Fibroblast of lung (primary cell): ENCODE results near the gene SLC2A4RG. TPM values are rescaled to one million over a fixed set of nuclear protein-coding genes. Genes with fewer than 3 reads are reported as not detected.

ENCODE experiments used
- DNase-seq, 2 donors: peaks; one replicate each; pipeline versions ENCODE4 v3.0.0 to v3.0.0-alpha.2; 2010; ENCODE audit warnings: low read depth in 2 of 2
- H2AFZ ChIP-seq: 2 replicates; pipeline ENCODE4 v1.5.1; 2012; ENCODE audit warnings: low read length, control low read depth, inconsistent platforms
- H3K27ac ChIP-seq: 2 replicates; pipeline ENCODE4 v1.5.1; 2011; ENCODE audit warnings: low read length, control low read depth; ENCODE audit not compliant: insufficient read depth
- H3K27me3 ChIP-seq: 2 replicates; pipeline ENCODE4 v1.5.1; 2011; ENCODE audit warnings: mild to moderate bottlenecking, low read length; ENCODE audit not compliant: control insufficient read depth, insufficient read depth
- H3K36me3 ChIP-seq: 2 replicates; pipeline ENCODE4 v1.5.1; 2011; ENCODE audit warnings: low read length; ENCODE audit not compliant: control insufficient read depth, insufficient read depth
- H3K4me1 ChIP-seq: 2 replicates; pipeline ENCODE4 v1.5.1; 2011; ENCODE audit warnings: low read length; ENCODE audit not compliant: control insufficient read depth, insufficient read depth; ENCODE audit errors: extremely low read depth
- H3K4me2 ChIP-seq: 2 replicates; pipeline ENCODE4 v1.5.1; 2011; ENCODE audit warnings: low read length, control low read depth; ENCODE audit not compliant: insufficient read depth; ENCODE audit errors: extremely low read depth
- H3K4me3 ChIP-seq, 4 experiments: fragments of 200-600 bp in 1 of 4; sonication (generic) in 1 of 4; replicated peaks in 1 of 4; 2 replicates each; pipeline ENCODE4 v1.5.1; 2011 to 2016; ENCODE audit warnings: low read length in 4 of 4, low read depth in 3 of 4, mild to moderate bottlenecking in 3 of 4, control low read depth in 2 of 4, inconsistent platforms in 1 of 4, mixed read lengths in 1 of 4; ENCODE audit not compliant: insufficient read depth in 1 of 4; ENCODE audit errors: control extremely low read depth in 1 of 4
- H3K79me2 ChIP-seq: 2 replicates; pipeline ENCODE4 v1.5.1; 2012; ENCODE audit warnings: mild to moderate bottlenecking, low read length, inconsistent platforms; ENCODE audit not compliant: control insufficient read depth, insufficient read depth
- H3K9ac ChIP-seq: 2 replicates; pipeline ENCODE4 v1.5.1; 2011; ENCODE audit warnings: mild to moderate bottlenecking, low read length, control low read depth; ENCODE audit not compliant: insufficient read depth
- H3K9me3 ChIP-seq: 2 replicates; pipeline ENCODE4 v1.5.1; 2012; ENCODE audit warnings: low read depth, low read length; ENCODE audit not compliant: control insufficient read depth, insufficient read depth
- H4K20me1 ChIP-seq: 2 replicates; pipeline ENCODE4 v1.5.1; 2011; ENCODE audit warnings: low read length; ENCODE audit not compliant: control insufficient read depth, insufficient read depth; ENCODE audit errors: extremely low read depth
- EZH2 ChIP-seq: IDR thresholded peaks from 2 replicates; pipeline ENCODE4 v1.5.1; 2012; ENCODE audit warnings: low read length, control low read depth, mild to moderate bottlenecking; ENCODE audit errors: missing control alignments
- polyA plus RNA-seq, 2 donors: library from polyadenylated mRNA; depleted of rRNA in 1 of 2; stranded (reverse) in 1 of 2; unstranded in 1 of 2; fragments of >200 nt; gene quantifications; 2 replicates each; pipeline ENCODE4 v1.2.1, GENCODE V29; 2011 to 2012; ENCODE audit warnings: missing spikeins in 1 of 2
- total RNA-seq: library from RNA; depleted of rRNA; stranded (reverse); fragments of >200 nt; gene quantifications from 2 replicates; pipeline ENCODE4 v1.2.1, GENCODE V29; 2014
- TF ChIP-seq, protein P1 (sequence below), 2 donors: IDR thresholded peaks in 1 of 2; conservative IDR thresholded peaks in 1 of 2; 1 replicate in 1 of 2; 2 replicates in 1 of 2; pipeline ENCODE4 v1.5.1; 2011 to 2012; ENCODE audit warnings: low read length in 2 of 2, control low read depth in 1 of 2, inconsistent platforms in 1 of 2, low read depth in 1 of 2, mild to moderate bottlenecking in 1 of 2

SLC2A4RG gene
- total and polyA plus RNA-seq, 2 donors (not counting 1 experiment from before 2014, with no cell fraction given), result 17.5 to 30.6 TPM

DNA sequence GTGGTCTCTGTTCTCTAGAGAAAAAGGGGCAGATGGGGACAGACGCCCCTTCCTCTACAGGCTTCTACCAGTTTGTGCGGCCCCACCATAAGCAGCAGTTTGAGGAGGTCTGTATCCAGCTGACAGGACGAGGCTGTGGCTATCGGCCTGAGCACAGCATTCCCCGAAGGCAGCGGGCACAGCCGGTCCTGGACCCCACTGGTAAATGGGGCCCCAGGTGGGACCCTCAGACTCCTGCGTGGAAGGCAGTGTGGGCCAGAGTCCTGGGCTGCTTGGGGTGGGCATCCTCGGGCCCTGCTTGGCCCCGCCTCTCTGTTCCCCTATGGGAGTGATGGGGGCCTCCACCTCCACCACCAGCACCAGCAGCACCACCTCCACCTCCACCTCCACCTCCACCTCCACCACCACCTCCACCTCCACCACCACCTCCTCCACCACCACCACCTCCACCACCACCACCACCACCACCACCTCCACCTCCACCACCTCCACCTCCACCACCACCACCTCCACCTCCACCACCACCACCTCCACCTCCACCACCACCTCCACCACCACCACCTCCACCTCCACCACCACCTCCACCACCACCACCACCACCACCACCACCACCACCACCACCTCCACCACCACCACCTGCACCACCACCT lies 46.4 kb upstream of the SLC2A4RG start:
- Histone ChIP-seq H3K4me3 (no peak overlapping the region), H3K9ac (no peak overlapping the region), H3K79me2 (peaks cover 3% of the 10 kb centered on the region), H3K9me3 (no peaks in the 10 kb centered on the region), H2AFZ (no peak overlapping the region), H3K36me3 (peaks cover 37% of the 10 kb centered on the region), H3K27ac (no peak overlapping the region), H3K27me3 (no peaks in the 10 kb centered on the region), H3K4me1 (peaks cover 14% of the 10 kb centered on the region), H4K20me1 (no peaks in the 10 kb centered on the region), H3K4me2 (no peak overlapping the region)
- DNase-seq, result no peak
- TF ChIP-seq, protein P1, sequence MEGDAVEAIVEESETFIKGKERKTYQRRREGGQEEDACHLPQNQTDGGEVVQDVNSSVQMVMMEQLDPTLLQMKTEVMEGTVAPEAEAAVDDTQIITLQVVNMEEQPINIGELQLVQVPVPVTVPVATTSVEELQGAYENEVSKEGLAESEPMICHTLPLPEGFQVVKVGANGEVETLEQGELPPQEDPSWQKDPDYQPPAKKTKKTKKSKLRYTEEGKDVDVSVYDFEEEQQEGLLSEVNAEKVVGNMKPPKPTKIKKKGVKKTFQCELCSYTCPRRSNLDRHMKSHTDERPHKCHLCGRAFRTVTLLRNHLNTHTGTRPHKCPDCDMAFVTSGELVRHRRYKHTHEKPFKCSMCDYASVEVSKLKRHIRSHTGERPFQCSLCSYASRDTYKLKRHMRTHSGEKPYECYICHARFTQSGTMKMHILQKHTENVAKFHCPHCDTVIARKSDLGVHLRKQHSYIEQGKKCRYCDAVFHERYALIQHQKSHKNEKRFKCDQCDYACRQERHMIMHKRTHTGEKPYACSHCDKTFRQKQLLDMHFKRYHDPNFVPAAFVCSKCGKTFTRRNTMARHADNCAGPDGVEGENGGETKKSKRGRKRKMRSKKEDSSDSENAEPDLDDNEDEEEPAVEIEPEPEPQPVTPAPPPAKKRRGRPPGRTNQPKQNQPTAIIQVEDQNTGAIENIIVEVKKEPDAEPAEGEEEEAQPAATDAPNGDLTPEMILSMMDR (conservative IDR thresholded peaks at IDR 0.05 in 1 of 2, IDR thresholded peaks at IDR 0.05 in 1 of 2; ENCODE audit: low read depth in 1 of 2, low read length in 2 of 2), result no peak
- no peak for TF ChIP-seq EZH2

DNA sequence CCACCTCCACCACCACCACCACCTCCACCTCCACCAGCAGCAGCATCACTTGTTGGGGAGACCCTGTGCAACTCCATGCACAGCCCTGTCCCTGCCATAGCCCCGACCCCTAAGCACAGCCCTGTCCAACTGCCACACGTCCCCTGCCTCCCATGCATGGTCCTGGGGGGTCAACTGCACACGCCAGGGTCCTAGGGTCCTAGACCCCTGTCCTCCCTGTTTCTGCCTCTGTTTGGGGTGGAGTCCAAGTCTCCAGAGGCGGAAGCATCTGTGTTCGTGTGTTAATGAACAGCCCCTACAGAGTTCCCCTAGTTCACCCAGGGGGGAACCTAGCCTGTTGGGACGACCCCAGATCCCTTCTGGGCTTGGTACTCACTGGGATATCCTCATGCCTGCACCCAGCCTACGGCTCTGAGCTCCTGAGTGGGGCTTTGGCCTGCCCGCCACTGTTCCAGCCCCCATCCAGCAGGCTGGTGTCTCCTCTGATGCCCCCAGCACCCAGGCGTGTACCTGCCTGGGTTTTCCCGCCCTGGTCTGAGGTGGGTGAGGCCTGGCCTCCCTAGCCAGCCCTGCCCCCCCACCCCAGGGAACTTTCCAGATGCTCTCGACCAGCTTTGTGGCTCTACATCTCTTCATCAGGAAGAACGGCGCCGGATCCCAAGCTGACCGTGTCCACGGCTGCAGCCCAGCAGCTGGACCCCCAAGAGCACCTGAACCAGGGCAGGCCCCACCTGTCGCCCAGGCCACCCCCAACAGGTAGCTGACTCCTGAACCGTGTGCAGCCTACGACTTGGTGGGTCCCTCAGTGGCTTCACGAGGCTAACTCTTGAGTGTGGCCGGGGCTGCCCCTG lies 45.6 kb upstream of the SLC2A4RG start:
- TF ChIP-seq, protein P1 (conservative IDR thresholded peaks at IDR 0.05 in 1 of 2, IDR thresholded peaks at IDR 0.05 in 1 of 2; ENCODE audit: low read depth in 1 of 2, low read length in 2 of 2), result no peak
- no peak for TF ChIP-seq EZH2
- H3K9ac ChIP-seq, result no peak overlapping the region
- peaks cover 19% of the 10 kb centered on the region for H3K4me1 ChIP-seq
- no peak overlapping the region for H2AFZ ChIP-seq
- H3K79me2 ChIP-seq, result peaks cover 3% of the 10 kb centered on the region
- H3K4me2 ChIP-seq, result no peak overlapping the region
- H3K36me3 ChIP-seq, result peaks cover 31% of the 10 kb centered on the region
- no peak overlapping the region for H3K4me3 ChIP-seq
- no peak for DNase-seq
- H4K20me1 ChIP-seq, result no peaks in the 10 kb centered on the region
- no peaks in the 10 kb centered on the region for H3K9me3 ChIP-seq
- H3K27me3 ChIP-seq, result no peaks in the 10 kb centered on the region
- no peak overlapping the region for H3K27ac ChIP-seq

DNA sequence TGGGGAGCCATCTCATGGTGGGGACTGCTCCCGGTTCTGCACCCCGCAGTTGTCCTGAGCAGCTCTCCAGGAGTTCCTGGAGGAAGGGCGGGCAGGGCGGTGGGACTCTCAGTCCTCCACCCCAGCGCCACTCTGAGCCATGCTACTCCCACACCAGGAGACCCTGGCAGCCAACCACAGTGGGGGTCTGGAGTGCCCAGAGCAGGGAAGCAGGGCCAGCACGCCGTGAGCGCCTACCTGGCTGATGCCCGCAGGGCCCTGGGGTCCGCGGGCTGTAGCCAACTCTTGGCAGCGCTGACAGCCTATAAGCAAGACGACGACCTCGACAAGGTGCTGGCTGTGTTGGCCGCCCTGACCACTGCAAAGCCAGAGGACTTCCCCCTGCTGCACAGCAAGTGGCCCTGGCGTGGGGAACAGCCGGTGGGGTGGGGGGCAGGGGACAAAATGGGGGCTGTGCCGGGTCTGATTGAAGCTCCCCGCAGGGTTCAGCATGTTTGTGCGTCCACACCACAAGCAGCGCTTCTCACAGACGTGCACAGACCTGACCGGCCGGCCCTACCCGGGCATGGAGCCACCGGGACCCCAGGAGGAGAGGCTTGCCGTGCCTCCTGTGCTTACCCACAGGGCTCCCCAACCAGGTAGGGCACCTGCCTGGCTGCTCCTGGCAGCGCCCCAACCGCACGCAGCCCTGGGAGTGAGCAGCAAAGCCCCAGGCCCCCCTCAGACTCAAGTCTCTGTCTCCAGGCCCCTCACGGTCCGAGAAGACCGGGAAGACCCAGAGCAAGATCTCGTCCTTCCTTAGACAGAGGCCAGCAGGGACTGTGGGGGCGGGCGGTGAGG lies 44.8 kb upstream of the SLC2A4RG start:
- no peak overlapping the region for H3K27ac ChIP-seq
- no peak overlapping the region for H3K4me3 ChIP-seq
- TF ChIP-seq, protein P1 (conservative IDR thresholded peaks at IDR 0.05 in 1 of 2, IDR thresholded peaks at IDR 0.05 in 1 of 2; ENCODE audit: low read depth in 1 of 2, low read length in 2 of 2), result no peak
- no peak for TF ChIP-seq EZH2
- H3K79me2 ChIP-seq, result peaks cover 3% of the 10 kb centered on the region
- H3K9ac ChIP-seq, result no peak overlapping the region
- no peaks in the 10 kb centered on the region for H4K20me1 ChIP-seq
- peaks cover 27% of the 10 kb centered on the region for H3K36me3 ChIP-seq
- no peaks in the 10 kb centered on the region for H3K27me3 ChIP-seq
- no peak overlapping the region for H3K4me2 ChIP-seq
- H2AFZ ChIP-seq, result no peak overlapping the region
- no peaks in the 10 kb centered on the region for H3K9me3 ChIP-seq
- H3K4me1 ChIP-seq, result peaks cover 28% of the 10 kb centered on the region
- no peak for DNase-seq
